Measurements from ENCODE around the gene GSDME.

- no peak for TF ChIP-seq SUZ12 (IDR thresholded peaks at IDR 0.05; ENCODE audit: extremely low read depth, insufficient read depth, insufficient read length)
- no peak for TF ChIP-seq YY1 (IDR thresholded peaks at IDR 0.05; ENCODE audit: insufficient read depth, insufficient read length)
Measured at GRCh38 chr7:24732646-24733413, 24.4 kb downstream of the GSDME start.
